Liver (tissue), 9 donors: ENCODE results near the gene SLC12A3. TPM values are rescaled to one million over a fixed set of nuclear protein-coding genes. Genes with fewer than 3 reads are reported as not detected.
A peak's percentile ranks its signal among the peaks of the same experiment; 100 is the strongest.

Source experiments
- DNase-seq: peaks from one replicate; pipeline ENCODE4 v3.0.0-alpha.2; 2017; ENCODE audit warnings: low spot score
- H3K27ac ChIP-seq, 2 donors: one replicate each; pipeline ENCODE4 v1.7.0; 2013; ENCODE audit warnings: inconsistent platforms in 2 of 2, low read length in 2 of 2, control low read depth in 1 of 2, low read depth in 1 of 2, mild to moderate bottlenecking in 1 of 2
- H3K27me3 ChIP-seq, 4 donors: one replicate each; pipeline versions ENCODE4 v1.6.1 to v1.7.0; 2013; ENCODE audit warnings: low read length in 3 of 4, inconsistent platforms in 1 of 4, mild to moderate bottlenecking in 1 of 4, moderate library complexity in 1 of 4; ENCODE audit not compliant: control insufficient read depth in 4 of 4, insufficient read depth in 4 of 4
- H3K36me3 ChIP-seq, 4 donors: one replicate each; pipeline versions ENCODE4 v1.6.1 to v1.7.0; 2013; ENCODE audit warnings: low read length in 3 of 4, mild to moderate bottlenecking in 3 of 4, low read depth in 1 of 4, moderate library complexity in 1 of 4; ENCODE audit not compliant: control insufficient read depth in 4 of 4, insufficient read depth in 3 of 4
- H3K4me1 ChIP-seq, 4 donors: one replicate each; pipeline versions ENCODE4 v1.6.1 to v1.7.0; 2013; ENCODE audit warnings: low read length in 3 of 4, mild to moderate bottlenecking in 3 of 4, moderate library complexity in 1 of 4; ENCODE audit not compliant: control insufficient read depth in 4 of 4, insufficient read depth in 4 of 4
- H3K4me3 ChIP-seq, 3 donors: one replicate each; pipeline versions ENCODE4 v1.6.1 to v1.7.0; 2013; ENCODE audit warnings: low read length in 3 of 3, control low read depth in 1 of 3, low read depth in 1 of 3, mild to moderate bottlenecking in 1 of 3
- H3K9ac ChIP-seq, 2 donors: one replicate each; pipeline ENCODE4 v1.7.0; 2013; ENCODE audit warnings: low read length in 2 of 2, mild to moderate bottlenecking in 2 of 2, moderate library complexity in 2 of 2, control low read depth in 1 of 2, low read depth in 1 of 2
- H3K9me3 ChIP-seq, 4 donors: one replicate each; pipeline versions ENCODE4 v1.6.1 to v1.7.0; 2013; ENCODE audit warnings: low read length in 3 of 4; ENCODE audit not compliant: control insufficient read depth in 4 of 4
- EGR1 ChIP-seq, 2 donors: IDR thresholded peaks; 2 replicates each; pipeline ENCODE4 v1.6.1; 2016 to 2018; ENCODE audit warnings: antibody characterized with exemption in 2 of 2, low read depth in 2 of 2
- FOXA1 ChIP-seq: IDR thresholded peaks from 2 replicates; pipeline ENCODE4 v1.6.1; 2016; ENCODE audit warnings: antibody characterized with exemption
- FOXA2 ChIP-seq: IDR thresholded peaks from 2 replicates; pipeline ENCODE4 v1.6.1; 2016; ENCODE audit warnings: antibody characterized with exemption
- GABPA ChIP-seq, 2 donors: IDR thresholded peaks in 1 of 2; conservative IDR thresholded peaks in 1 of 2; 2 replicates each; pipeline ENCODE4 v1.6.1; 2016; ENCODE audit warnings: antibody characterized with exemption in 2 of 2, mild to moderate bottlenecking in 1 of 2, moderate library complexity in 1 of 2
- HNF4A ChIP-seq, 2 donors: conservative IDR thresholded peaks; 2 replicates each; pipeline ENCODE4 v1.6.1; 2016; ENCODE audit warnings: antibody characterized with exemption in 2 of 2, mild to moderate bottlenecking in 2 of 2
- HNF4G ChIP-seq: IDR thresholded peaks from 2 replicates; pipeline ENCODE4 v1.6.1; 2016; ENCODE audit warnings: antibody characterized with exemption
- JUND ChIP-seq, 2 donors: IDR thresholded peaks; 2 replicates each; pipeline ENCODE4 v1.6.1; 2016; ENCODE audit warnings: antibody characterized with exemption in 2 of 2
- NR2F2 ChIP-seq: IDR thresholded peaks from 2 replicates; pipeline ENCODE4 v1.6.1; 2016; ENCODE audit warnings: antibody characterized with exemption
- RAD21 ChIP-seq, 2 donors: IDR thresholded peaks; 2 replicates each; pipeline ENCODE4 v1.6.1; 2016; ENCODE audit warnings: antibody characterized with exemption in 2 of 2, mild to moderate bottlenecking in 2 of 2
- RXRA ChIP-seq, 2 donors: IDR thresholded peaks; 2 replicates each; pipeline ENCODE4 v1.6.1; 2017 to 2018; ENCODE audit warnings: antibody characterized with exemption in 2 of 2, mild to moderate bottlenecking in 1 of 2
- SP1 ChIP-seq: IDR thresholded peaks from 2 replicates; pipeline ENCODE4 v1.6.1; 2018; ENCODE audit warnings: antibody characterized with exemption, mild to moderate bottlenecking
- TAF1 ChIP-seq: conservative IDR thresholded peaks from 2 replicates; pipeline ENCODE4 v1.6.1; 2016; ENCODE audit warnings: antibody characterized with exemption, mild to moderate bottlenecking
- YY1 ChIP-seq: IDR thresholded peaks from 2 replicates; pipeline ENCODE4 v1.6.1; 2016; ENCODE audit warnings: antibody characterized with exemption, mild to moderate bottlenecking
- ZBTB33 ChIP-seq: IDR thresholded peaks from 2 replicates; pipeline ENCODE4 v1.6.1; 2016; ENCODE audit warnings: antibody characterized with exemption
- WGBS: extraction: QIAGEN DNeasy Blood & Tissue Kit; methylation state at CpG from one replicate; pipeline ENCODE4 v1.1.7; 2013; 5-methylcytosine and 5-hydroxymethylcytosine counted together
- polyA plus RNA-seq, 2 donors: library from polyadenylated mRNA; stranded (reverse) in 1 of 2; unstranded in 1 of 2; fragments of 200-250 nt in 1 of 2; fragments of >200 nt in 1 of 2; fragmentation: Nextera tagmentation in 1 of 2; extraction: Ambion mirVana in 1 of 2; gene quantifications; one replicate each; pipeline versions ENCODE4 v1.2.1 to v1.2.3, GENCODE V29; 2013 to 2015
- total RNA-seq, 2 donors: library from RNA; depleted of rRNA; stranded (reverse); fragments of >200 nt; gene quantifications; one replicate each; pipeline ENCODE4 v1.2.3, GENCODE V29; 2014
- TF ChIP-seq, protein P1 (sequence below): IDR thresholded peaks from 2 replicates; pipeline ENCODE4 v1.6.1; 2016; ENCODE audit warnings: antibody characterized with exemption, mild to moderate bottlenecking
- TF ChIP-seq, protein P2 (sequence below): IDR thresholded peaks from 2 replicates; pipeline ENCODE4 v1.6.1; 2016; ENCODE audit warnings: antibody characterized with exemption
- TF ChIP-seq, protein P3 (sequence below): IDR thresholded peaks from 2 replicates; pipeline ENCODE4 v1.6.1; 2016; ENCODE audit warnings: antibody characterized with exemption
- TF ChIP-seq, protein P4 (sequence below): fragments of 150-350 bp; IDR thresholded peaks from 2 replicates; pipeline ENCODE4 v1.5.1; 2017; ENCODE audit warnings: improper control_type of control experiment, low read depth, low read length; ENCODE audit not compliant: missing input control
- donor health status: healthy.
- donor health status: healthy.
- donor health status: healthy.
- donor health status: healthy.
- donor health status: healthy.

Gene SLC12A3
- total and polyA plus RNA-seq, 4 donors, result 0.09 TPM; not detected in 3

- Histone ChIP-seq H3K9ac (no peak overlapping the region), H3K36me3 (no peaks in the 10 kb centered on the region), H3K4me1 (peaks cover 0 to 2% (median 0%) of the 10 kb centered on the region in 4 donors), H3K4me3 (no peak overlapping the region), H3K27ac (no peak overlapping the region), H3K9me3 (no peaks in the 10 kb centered on the region), H3K27me3 (no peaks in the 10 kb centered on the region)
- DNase-seq, result no peak
- 74% methylated on average over 22 of the region's 22 CpGs for WGBS
- TF ChIP-seq RXRA (IDR thresholded peaks at IDR 0.05) (peak in 1 of 2 donors; percentile 33), FOXA2 (no peak)
Measured at GRCh38 chr16:56911771-56912571, 47.0 kb downstream of the SLC12A3 start.

GRCh38 chr16:56912746-56913708 is 48.0 kb downstream of the SLC12A3 start:
- peaks cover 0 to 2% (median 0%) of the 10 kb centered on the region in 4 donors for H3K4me1 ChIP-seq
- 75% methylated on average over 18 of the region's 18 CpGs for WGBS

GRCh38 chr16:56914896-56915295 is 49.9 kb downstream of the SLC12A3 start:
- TF ChIP-seq, protein P1, sequence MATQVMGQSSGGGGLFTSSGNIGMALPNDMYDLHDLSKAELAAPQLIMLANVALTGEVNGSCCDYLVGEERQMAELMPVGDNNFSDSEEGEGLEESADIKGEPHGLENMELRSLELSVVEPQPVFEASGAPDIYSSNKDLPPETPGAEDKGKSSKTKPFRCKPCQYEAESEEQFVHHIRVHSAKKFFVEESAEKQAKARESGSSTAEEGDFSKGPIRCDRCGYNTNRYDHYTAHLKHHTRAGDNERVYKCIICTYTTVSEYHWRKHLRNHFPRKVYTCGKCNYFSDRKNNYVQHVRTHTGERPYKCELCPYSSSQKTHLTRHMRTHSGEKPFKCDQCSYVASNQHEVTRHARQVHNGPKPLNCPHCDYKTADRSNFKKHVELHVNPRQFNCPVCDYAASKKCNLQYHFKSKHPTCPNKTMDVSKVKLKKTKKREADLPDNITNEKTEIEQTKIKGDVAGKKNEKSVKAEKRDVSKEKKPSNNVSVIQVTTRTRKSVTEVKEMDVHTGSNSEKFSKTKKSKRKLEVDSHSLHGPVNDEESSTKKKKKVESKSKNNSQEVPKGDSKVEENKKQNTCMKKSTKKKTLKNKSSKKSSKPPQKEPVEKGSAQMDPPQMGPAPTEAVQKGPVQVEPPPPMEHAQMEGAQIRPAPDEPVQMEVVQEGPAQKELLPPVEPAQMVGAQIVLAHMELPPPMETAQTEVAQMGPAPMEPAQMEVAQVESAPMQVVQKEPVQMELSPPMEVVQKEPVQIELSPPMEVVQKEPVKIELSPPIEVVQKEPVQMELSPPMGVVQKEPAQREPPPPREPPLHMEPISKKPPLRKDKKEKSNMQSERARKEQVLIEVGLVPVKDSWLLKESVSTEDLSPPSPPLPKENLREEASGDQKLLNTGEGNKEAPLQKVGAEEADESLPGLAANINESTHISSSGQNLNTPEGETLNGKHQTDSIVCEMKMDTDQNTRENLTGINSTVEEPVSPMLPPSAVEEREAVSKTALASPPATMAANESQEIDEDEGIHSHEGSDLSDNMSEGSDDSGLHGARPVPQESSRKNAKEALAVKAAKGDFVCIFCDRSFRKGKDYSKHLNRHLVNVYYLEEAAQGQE, result no peak
- TF ChIP-seq, protein P2, sequence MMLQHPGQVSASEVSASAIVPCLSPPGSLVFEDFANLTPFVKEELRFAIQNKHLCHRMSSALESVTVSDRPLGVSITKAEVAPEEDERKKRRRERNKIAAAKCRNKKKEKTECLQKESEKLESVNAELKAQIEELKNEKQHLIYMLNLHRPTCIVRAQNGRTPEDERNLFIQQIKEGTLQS, result no peak
- TF ChIP-seq, protein P3, sequence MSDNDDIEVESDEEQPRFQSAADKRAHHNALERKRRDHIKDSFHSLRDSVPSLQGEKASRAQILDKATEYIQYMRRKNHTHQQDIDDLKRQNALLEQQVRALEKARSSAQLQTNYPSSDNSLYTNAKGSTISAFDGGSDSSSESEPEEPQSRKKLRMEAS, result no peak
- TF ChIP-seq, protein P4, sequence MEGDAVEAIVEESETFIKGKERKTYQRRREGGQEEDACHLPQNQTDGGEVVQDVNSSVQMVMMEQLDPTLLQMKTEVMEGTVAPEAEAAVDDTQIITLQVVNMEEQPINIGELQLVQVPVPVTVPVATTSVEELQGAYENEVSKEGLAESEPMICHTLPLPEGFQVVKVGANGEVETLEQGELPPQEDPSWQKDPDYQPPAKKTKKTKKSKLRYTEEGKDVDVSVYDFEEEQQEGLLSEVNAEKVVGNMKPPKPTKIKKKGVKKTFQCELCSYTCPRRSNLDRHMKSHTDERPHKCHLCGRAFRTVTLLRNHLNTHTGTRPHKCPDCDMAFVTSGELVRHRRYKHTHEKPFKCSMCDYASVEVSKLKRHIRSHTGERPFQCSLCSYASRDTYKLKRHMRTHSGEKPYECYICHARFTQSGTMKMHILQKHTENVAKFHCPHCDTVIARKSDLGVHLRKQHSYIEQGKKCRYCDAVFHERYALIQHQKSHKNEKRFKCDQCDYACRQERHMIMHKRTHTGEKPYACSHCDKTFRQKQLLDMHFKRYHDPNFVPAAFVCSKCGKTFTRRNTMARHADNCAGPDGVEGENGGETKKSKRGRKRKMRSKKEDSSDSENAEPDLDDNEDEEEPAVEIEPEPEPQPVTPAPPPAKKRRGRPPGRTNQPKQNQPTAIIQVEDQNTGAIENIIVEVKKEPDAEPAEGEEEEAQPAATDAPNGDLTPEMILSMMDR, result no peak
- TF ChIP-seq RXRA (IDR thresholded peaks at IDR 0.05) (no peak), GABPA (IDR thresholded peaks at IDR 0.05 in 1 of 2, conservative IDR thresholded peaks at IDR 0.05 in 1 of 2) (no peak), EGR1 (IDR thresholded peaks at IDR 0.05; ENCODE audit: low read depth in 2 of 2) (no peak), RAD21 (IDR thresholded peaks at IDR 0.05) (no peak), TAF1 (no peak), JUND (IDR thresholded peaks at IDR 0.05) (no peak), FOXA1 (no peak), HNF4G (no peak), YY1 (no peak), HNF4A (conservative IDR thresholded peaks at IDR 0.05) (no peak), NR2F2 (no peak), FOXA2 (no peak), SP1 (no peak), ZBTB33 (no peak)
- H3K9me3 ChIP-seq, result no peaks in the 10 kb centered on the region
- H3K36me3 ChIP-seq, result no peaks in the 10 kb centered on the region
- no peak for DNase-seq
- H3K27me3 ChIP-seq, result no peaks in the 10 kb centered on the region
- peaks cover 0 to 6% (median 2%) of the 10 kb centered on the region in 4 donors for H3K4me1 ChIP-seq
- H3K9ac ChIP-seq, result no peak overlapping the region
- 84% methylated on average over 7 of the region's 7 CpGs for WGBS
- no peak overlapping the region for H3K27ac ChIP-seq
- no peak overlapping the region for H3K4me3 ChIP-seq

More at GRCh38 chr16:56912746-56913708, 48.0 kb downstream of the SLC12A3 start:
- H3K4me3 ChIP-seq, result no peak overlapping the region
- H3K9ac ChIP-seq, result no peak overlapping the region
- H3K36me3 ChIP-seq, result no peaks in the 10 kb centered on the region
- H3K9me3 ChIP-seq, result no peaks in the 10 kb centered on the region
- H3K27me3 ChIP-seq, result no peaks in the 10 kb centered on the region
- TF ChIP-seq HNF4G, result no peak
- TF ChIP-seq NR2F2, result no peak
- no peak for DNase-seq
- no peak overlapping the region for H3K27ac ChIP-seq
